ENCODE results near the gene DMKN. TPM values are rescaled to one million over a fixed set of nuclear protein-coding genes. Genes with fewer than 3 reads are reported as not detected.

Gene DMKN
- total and polyA plus RNA-seq, 2 of the 4 experiments (the other 2 are of a cell fraction), result 0.36 to 2.4 TPM

DNA sequence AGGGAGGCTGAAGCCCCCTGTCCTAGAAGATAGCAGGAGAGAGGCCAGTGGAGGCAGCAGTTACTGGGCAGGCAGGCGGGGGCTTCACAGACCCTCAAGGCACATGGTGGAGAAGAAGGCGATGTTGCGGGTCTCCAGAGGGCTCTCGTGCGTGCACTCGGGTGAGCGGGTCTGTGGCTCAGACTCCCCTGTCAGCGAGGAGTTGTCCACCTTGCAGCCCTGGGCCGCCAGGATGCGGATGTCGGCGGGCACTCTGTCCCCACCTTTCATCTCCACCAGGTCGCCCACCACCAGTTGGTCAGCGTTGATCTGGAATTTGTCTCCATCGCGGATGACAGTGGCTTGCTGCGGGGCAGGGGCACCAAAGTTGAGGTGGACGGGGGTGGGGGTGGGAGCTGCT is 46.8 kb upstream of the DMKN start:
- no peak overlapping the region for H3K56ac ChIP-seq (ENCODE audit: extremely low read depth, insufficient read depth, low read length)
- BruUV-seq (replicated peaks), result no TSS peak
- CTCF ChIA-PET, result no interaction called here
- no peak overlapping the region for H3K4me3 ChIP-seq (ENCODE audit: insufficient read depth, low read depth, low read length)
- H4K91ac ChIP-seq (ENCODE audit: insufficient read depth, low read depth, low read length), result no peak overlapping the region
- H2AK5ac ChIP-seq (ENCODE audit: low read depth, low read length), result no peak overlapping the region
- no peak for ATAC-seq (ENCODE audit: low read depth)
- no peak overlapping the region for H2AK9ac ChIP-seq (replicated peaks; ENCODE audit: low read depth, low read length, poor library complexity)
- WGBS, 2 experiments (ENCODE audit: extremely low coverage in 2 of 2, insufficient read length in 1 of 2), result 80% methylated on average over 1 of the region's 18 CpGs; no CpG with 5 or more reads in 1 of the 2 experiments
- H3K4me2 ChIP-seq (ENCODE audit: low read depth, low read length), result no peak overlapping the region
- intact Hi-C loops (cut with micrococcal nuclease) (no loop called here), in situ Hi-C loops (cut with MboI; ENCODE audit: low sequenced_read_pairs) (no loop called here), dilution Hi-C loops (cut with HindIII; ENCODE audit: low sequenced_read_pairs, unreplicated experiment) (no loop called here)
- H3K9me3 ChIP-seq (ENCODE audit: control insufficient read depth, insufficient read depth, low read length), result no peaks in the 10 kb centered on the region
- H3K9ac ChIP-seq (ENCODE audit: low read depth, low read length), result no peak overlapping the region
- 0 out of 2 replicates have a peak, but pooled peaks cover 3% of the 10 kb centered on the region for H3K9me1 ChIP-seq (ENCODE audit: insufficient read depth, low read length)
- H3K14ac ChIP-seq (replicated peaks; ENCODE audit: low read depth, low read length), result no peak overlapping the region
- H4K5ac ChIP-seq (ENCODE audit: low read depth, low read length), result no peak overlapping the region
- no peak overlapping the region for H2BK5ac ChIP-seq (ENCODE audit: low read depth, low read length, poor library complexity, severe bottlenecking)
- H4K8ac ChIP-seq (ENCODE audit: low read depth in 2 of 2, low read length in 2 of 2), result no peak overlapping the region
- H2BK120ac ChIP-seq (ENCODE audit: low read depth, low read length), result no peak overlapping the region
- no peak overlapping the region for H2BK20ac ChIP-seq (ENCODE audit: low read depth, low read length)
- no peak overlapping the region for H3K4ac ChIP-seq (ENCODE audit: low read depth, low read length)
- no peak overlapping the region for H3K18ac ChIP-seq (ENCODE audit: low read depth, low read length)
- no peak for DNase-seq
- no peak overlapping the region for H2AFZ ChIP-seq (replicated peaks; ENCODE audit: low read length, poor library complexity)
- TF ChIP-seq, protein P1, sequence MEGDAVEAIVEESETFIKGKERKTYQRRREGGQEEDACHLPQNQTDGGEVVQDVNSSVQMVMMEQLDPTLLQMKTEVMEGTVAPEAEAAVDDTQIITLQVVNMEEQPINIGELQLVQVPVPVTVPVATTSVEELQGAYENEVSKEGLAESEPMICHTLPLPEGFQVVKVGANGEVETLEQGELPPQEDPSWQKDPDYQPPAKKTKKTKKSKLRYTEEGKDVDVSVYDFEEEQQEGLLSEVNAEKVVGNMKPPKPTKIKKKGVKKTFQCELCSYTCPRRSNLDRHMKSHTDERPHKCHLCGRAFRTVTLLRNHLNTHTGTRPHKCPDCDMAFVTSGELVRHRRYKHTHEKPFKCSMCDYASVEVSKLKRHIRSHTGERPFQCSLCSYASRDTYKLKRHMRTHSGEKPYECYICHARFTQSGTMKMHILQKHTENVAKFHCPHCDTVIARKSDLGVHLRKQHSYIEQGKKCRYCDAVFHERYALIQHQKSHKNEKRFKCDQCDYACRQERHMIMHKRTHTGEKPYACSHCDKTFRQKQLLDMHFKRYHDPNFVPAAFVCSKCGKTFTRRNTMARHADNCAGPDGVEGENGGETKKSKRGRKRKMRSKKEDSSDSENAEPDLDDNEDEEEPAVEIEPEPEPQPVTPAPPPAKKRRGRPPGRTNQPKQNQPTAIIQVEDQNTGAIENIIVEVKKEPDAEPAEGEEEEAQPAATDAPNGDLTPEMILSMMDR (conservative IDR thresholded peaks at IDR 0.05; ENCODE audit: low read depth, low read length), result no peak
- TF ChIP-seq MAFK (IDR thresholded peaks at IDR 0.05; ENCODE audit: low read depth, low read length) (no peak), CEBPB (IDR thresholded peaks at IDR 0.05; ENCODE audit: low read depth, low read length) (no peak), MAZ (IDR thresholded peaks at IDR 0.05; ENCODE audit: borderline replicate concordance, low read depth, low read length) (no peak), NFE2L2 (IDR thresholded peaks at IDR 0.05; ENCODE audit: low read depth, low read length) (no peak), RCOR1 (IDR thresholded peaks at IDR 0.05; ENCODE audit: insufficient replicate concordance, low read length) (no peak), RFX5 (IDR thresholded peaks at IDR 0.05; ENCODE audit: low read depth, low read length) (no peak)
- TF ChIP-seq, protein P2, sequence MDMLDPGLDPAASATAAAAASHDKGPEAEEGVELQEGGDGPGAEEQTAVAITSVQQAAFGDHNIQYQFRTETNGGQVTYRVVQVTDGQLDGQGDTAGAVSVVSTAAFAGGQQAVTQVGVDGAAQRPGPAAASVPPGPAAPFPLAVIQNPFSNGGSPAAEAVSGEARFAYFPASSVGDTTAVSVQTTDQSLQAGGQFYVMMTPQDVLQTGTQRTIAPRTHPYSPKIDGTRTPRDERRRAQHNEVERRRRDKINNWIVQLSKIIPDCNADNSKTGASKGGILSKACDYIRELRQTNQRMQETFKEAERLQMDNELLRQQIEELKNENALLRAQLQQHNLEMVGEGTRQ (IDR thresholded peaks at IDR 0.05; ENCODE audit: low read depth, low read length), result no peak
- H3K23ac ChIP-seq (ENCODE audit: low read depth, low read length), result no peak overlapping the region
- POLR2A ChIA-PET (ENCODE audit: unreplicated experiment), result no interaction called here
- H3K36me3 ChIP-seq (ENCODE audit: control insufficient read depth, insufficient read depth, low read length), result no peaks in the 10 kb centered on the region
- H3K79me1 ChIP-seq (ENCODE audit: low read depth in 1 of 2, low read length in 2 of 2), result no peaks in the 10 kb centered on the region
- H3K27ac ChIP-seq (ENCODE audit: insufficient read depth, low read length), result no peak overlapping the region
- no peaks in the 10 kb centered on the region for H4K20me1 ChIP-seq (ENCODE audit: insufficient read depth, low read length)
- peaks cover 45% of the 10 kb centered on the region for H3K27me3 ChIP-seq (ENCODE audit: control insufficient read depth, insufficient read depth, low read length)
- no peak overlapping the region for H2BK15ac ChIP-seq (ENCODE audit: low read depth, low read length)
- H3K4me1 ChIP-seq (ENCODE audit: control insufficient read depth, insufficient read depth, low read length), result no peaks in the 10 kb centered on the region

Measured in IMR-90 (cell line).